ENCODE data around the gene PRUNE2.

DNA sequence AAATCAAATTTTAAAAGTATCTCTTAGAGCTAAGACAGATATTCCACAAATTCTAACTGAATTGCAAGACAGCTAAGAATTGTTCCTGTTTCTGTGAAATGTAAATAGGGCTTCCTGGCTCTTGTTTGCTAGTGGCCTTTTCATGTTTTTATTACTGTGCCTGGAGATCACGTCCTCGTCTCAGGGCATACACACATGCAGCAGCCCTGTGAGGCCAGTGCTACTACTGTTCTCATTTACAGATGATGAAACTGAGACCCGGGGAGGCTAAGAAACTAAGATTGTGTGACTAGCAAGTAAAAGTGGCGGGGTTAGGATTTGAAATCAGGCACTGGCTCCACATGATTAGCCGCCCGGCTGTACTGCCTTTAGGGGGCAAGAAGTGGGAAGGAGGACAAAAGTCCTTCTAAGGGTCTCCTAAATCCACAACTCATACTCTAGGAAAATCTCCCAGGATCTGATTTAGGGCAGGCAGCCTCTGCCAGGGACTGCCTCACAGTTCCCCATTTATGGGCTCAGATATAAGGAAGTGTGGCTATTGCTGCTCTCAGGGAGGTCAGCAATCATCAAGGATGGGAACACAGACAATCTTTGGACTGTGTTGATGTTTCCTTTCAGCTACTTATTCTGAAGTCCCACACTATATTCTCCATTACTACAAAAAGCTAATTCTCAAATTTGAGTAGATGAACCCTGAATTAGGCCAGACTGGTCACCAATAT is 7.9 kb downstream of the PRUNE2 start:
- TF ChIP-seq, protein P1, sequence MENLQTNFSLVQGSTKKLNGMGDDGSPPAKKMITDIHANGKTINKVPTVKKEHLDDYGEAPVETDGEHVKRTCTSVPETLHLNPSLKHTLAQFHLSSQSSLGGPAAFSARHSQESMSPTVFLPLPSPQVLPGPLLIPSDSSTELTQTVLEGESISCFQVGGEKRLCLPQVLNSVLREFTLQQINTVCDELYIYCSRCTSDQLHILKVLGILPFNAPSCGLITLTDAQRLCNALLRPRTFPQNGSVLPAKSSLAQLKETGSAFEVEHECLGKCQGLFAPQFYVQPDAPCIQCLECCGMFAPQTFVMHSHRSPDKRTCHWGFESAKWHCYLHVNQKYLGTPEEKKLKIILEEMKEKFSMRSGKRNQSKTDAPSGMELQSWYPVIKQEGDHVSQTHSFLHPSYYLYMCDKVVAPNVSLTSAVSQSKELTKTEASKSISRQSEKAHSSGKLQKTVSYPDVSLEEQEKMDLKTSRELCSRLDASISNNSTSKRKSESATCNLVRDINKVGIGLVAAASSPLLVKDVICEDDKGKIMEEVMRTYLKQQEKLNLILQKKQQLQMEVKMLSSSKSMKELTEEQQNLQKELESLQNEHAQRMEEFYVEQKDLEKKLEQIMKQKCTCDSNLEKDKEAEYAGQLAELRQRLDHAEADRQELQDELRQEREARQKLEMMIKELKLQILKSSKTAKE (CRISPR knock-in tag; IDR thresholded peaks at IDR 0.05; ENCODE audit: borderline replicate concordance), result no peak
- TF ChIP-seq ZNF615 (CRISPR knock-in tag; IDR thresholded peaks at IDR 0.05; ENCODE audit: borderline replicate concordance), result no peak
- TF ChIP-seq, protein P2, sequence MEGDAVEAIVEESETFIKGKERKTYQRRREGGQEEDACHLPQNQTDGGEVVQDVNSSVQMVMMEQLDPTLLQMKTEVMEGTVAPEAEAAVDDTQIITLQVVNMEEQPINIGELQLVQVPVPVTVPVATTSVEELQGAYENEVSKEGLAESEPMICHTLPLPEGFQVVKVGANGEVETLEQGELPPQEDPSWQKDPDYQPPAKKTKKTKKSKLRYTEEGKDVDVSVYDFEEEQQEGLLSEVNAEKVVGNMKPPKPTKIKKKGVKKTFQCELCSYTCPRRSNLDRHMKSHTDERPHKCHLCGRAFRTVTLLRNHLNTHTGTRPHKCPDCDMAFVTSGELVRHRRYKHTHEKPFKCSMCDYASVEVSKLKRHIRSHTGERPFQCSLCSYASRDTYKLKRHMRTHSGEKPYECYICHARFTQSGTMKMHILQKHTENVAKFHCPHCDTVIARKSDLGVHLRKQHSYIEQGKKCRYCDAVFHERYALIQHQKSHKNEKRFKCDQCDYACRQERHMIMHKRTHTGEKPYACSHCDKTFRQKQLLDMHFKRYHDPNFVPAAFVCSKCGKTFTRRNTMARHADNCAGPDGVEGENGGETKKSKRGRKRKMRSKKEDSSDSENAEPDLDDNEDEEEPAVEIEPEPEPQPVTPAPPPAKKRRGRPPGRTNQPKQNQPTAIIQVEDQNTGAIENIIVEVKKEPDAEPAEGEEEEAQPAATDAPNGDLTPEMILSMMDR (CRISPR knock-in tag; IDR thresholded peaks at IDR 0.05), result no peak
- TF ChIP-seq KDM1A (CRISPR knock-in tag; IDR thresholded peaks at IDR 0.05), result no peak
- no peak for TF ChIP-seq HNF4A (CRISPR knock-in tag; IDR thresholded peaks at IDR 0.05)
- TF ChIP-seq, protein P3, sequence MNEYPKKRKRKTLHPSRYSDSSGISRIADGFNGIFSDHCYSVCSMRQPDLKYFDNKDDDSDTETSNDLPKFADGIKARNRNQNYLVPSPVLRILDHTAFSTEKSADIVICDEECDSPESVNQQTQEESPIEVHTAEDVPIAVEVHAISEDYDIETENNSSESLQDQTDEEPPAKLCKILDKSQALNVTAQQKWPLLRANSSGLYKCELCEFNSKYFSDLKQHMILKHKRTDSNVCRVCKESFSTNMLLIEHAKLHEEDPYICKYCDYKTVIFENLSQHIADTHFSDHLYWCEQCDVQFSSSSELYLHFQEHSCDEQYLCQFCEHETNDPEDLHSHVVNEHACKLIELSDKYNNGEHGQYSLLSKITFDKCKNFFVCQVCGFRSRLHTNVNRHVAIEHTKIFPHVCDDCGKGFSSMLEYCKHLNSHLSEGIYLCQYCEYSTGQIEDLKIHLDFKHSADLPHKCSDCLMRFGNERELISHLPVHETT (CRISPR knock-in tag; conservative IDR thresholded peaks at IDR 0.05), result no peak
- TF ChIP-seq TCF7L2 (IDR thresholded peaks at IDR 0.05; ENCODE audit: low read depth, low read length), result no peak
- TF ChIP-seq MAFK (conservative IDR thresholded peaks at IDR 0.05 in 1 of 2, IDR thresholded peaks at IDR 0.05 in 1 of 2; ENCODE audit: low read length in 2 of 2), result no peak
- TF ChIP-seq TAF1 (CRISPR knock-in tag; IDR thresholded peaks at IDR 0.05), result no peak
- TF ChIP-seq ELF3 (CRISPR knock-in tag; IDR thresholded peaks at IDR 0.05), result no peak
- no peak for TF ChIP-seq SMARCC2 (IDR thresholded peaks at IDR 0.05)
- TF ChIP-seq ZC3H4 (CRISPR knock-in tag; IDR thresholded peaks at IDR 0.05; ENCODE audit: borderline replicate concordance), result no peak
- TF ChIP-seq ZC3H13 (CRISPR knock-in tag; IDR thresholded peaks at IDR 0.05), result no peak
- no peak for TF ChIP-seq ZNF274 (CRISPR knock-in tag; IDR thresholded peaks at IDR 0.05)

All from HepG2 (cell line).